ENCODE measurements around the gene PCDHA2. TPM values are rescaled to one million over a fixed set of nuclear protein-coding genes. Genes with fewer than 3 reads are reported as not detected.
"Not testable (repeated sequence)": the region's sequence is repeated elsewhere in the genome, so short reads cannot be mapped to it uniquely, and the experiment has no call there.

Gene PCDHA2
- total RNA-seq, 4 donors from 2014 or later: not detected

- no peak for TF ChIP-seq CTCF (IDR thresholded peaks at IDR 0.05)
- H3K4me1 ChIP-seq: no peaks in the 10 kb centered on the region
- no peaks in the 10 kb centered on the region for H3K36me3 ChIP-seq
- H3K27ac ChIP-seq: no peak overlapping the region
- no peak for DNase-seq
- no peak overlapping the region for H3K4me3 ChIP-seq
- H3K9me3 ChIP-seq: peaks cover 0 to 19% (median 0%) of the 10 kb centered on the region in 4 donors
- no peaks in the 10 kb centered on the region for H3K27me3 ChIP-seq
Observed at GRCh38 chr5:140808889-140809291, 14.2 kb downstream of the PCDHA2 start.

- H3K36me3 ChIP-seq: no peaks in the 10 kb centered on the region
- no peak within 1 kb of the TSS for H3K27ac ChIP-seq
- peak in 1 of 6 experiments; percentile 12 for TF ChIP-seq CTCF (IDR thresholded peaks at IDR 0.05)
- no peak for TF ChIP-seq POLR2A (IDR thresholded peaks at IDR 0.05)
- no peaks in the 10 kb centered on the region for H3K4me1 ChIP-seq
- peaks cover 0 to 15% (median 0%) of the 10 kb centered on the region in 4 donors for H3K9me3 ChIP-seq
- H3K4me3 ChIP-seq: peak within 1 kb of the TSS in 1 of 4 donors; percentile 6
- no peaks in the 10 kb centered on the region for H3K27me3 ChIP-seq
- DNase-seq: no peak
Observed at GRCh38 chr5:140821375-140822280, 27.0 kb downstream of the PCDHA2 start, which contains the start of gene PCDHA5. PCDHA5 (plus strand) TSS chr5:140821613.

- Histone ChIP-seq H3K9me3 (peaks cover 0 to 15% (median 0%) of the 10 kb centered on the region in 4 donors), H3K4me1 (no peaks in the 10 kb centered on the region), H3K27me3 (no peaks in the 10 kb centered on the region), H3K27ac (no peak overlapping the region), H3K36me3 (no peaks in the 10 kb centered on the region), H3K4me3 (no peak overlapping the region)
- TF ChIP-seq POLR2A (IDR thresholded peaks at IDR 0.05): no peak
- DNase-seq: no peak
Observed at GRCh38 chr5:140822281-140822629, 27.6 kb downstream of the PCDHA2 start.

GRCh38 chr5:140822969-140823368 lies 28.3 kb downstream of the PCDHA2 start:
- H3K4me1 ChIP-seq, H3K27me3 ChIP-seq, H3K4me3 ChIP-seq, DNase-seq, H3K27ac ChIP-seq, H3K36me3 ChIP-seq: not testable (repeated sequence)
- H3K9me3 ChIP-seq: peaks cover 0 to 17% (median 0%) of the 10 kb centered on the region in 4 donors

- no peak for TF ChIP-seq CTCF (IDR thresholded peaks at IDR 0.05)
- no peak for TF ChIP-seq POLR2A (IDR thresholded peaks at IDR 0.05)
- DNase-seq: no peak
- no peaks in the 10 kb centered on the region for H3K36me3 ChIP-seq
- H3K27me3 ChIP-seq: no peaks in the 10 kb centered on the region
- H3K4me3 ChIP-seq: no peak overlapping the region
- no peaks in the 10 kb centered on the region for H3K4me1 ChIP-seq
- peaks cover 0 to 22% (median 0%) of the 10 kb centered on the region in 4 donors for H3K9me3 ChIP-seq
- H3K27ac ChIP-seq: no peak overlapping the region
Observed at GRCh38 chr5:140823475-140823874, 28.8 kb downstream of the PCDHA2 start.

- TF ChIP-seq POLR2A (IDR thresholded peaks at IDR 0.05) (no peak), CTCF (IDR thresholded peaks at IDR 0.05) (no peak)
- DNase-seq: no peak
- Histone ChIP-seq H3K36me3 (no peaks in the 10 kb centered on the region), H3K4me3 (no peak within 1 kb of the TSS), H3K27ac (no peak within 1 kb of the TSS), H3K9me3 (peaks cover 0 to 34% (median 5%) of the 10 kb centered on the region in 4 donors), H3K27me3 (no peaks in the 10 kb centered on the region), H3K4me1 (no peaks in the 10 kb centered on the region)
Observed at GRCh38 chr5:140827704-140828361, 33.2 kb downstream of the PCDHA2 start, which contains the start of gene PCDHA6. PCDHA6 (plus strand) TSS chr5:140827960; CDS start chr5:140828092, 132 bp downstream.

Measured in Peyer's patch (tissue), 4 donors.